Stimulated activated CD4-positive, alpha-beta T cell treated with anti-CD3 and anti-CD28 coated beads, TNF-alpha, amount 100 ng/mL, for 4 hours (primary cell): ENCODE measurements around the gene UBE4A.

Experiments used
- DNase-seq, 3 experiments: peaks; one replicate each; pipeline ENCODE4 v3.0.0-alpha.2; 2020; ENCODE audit warnings: low read depth in 3 of 3

The UBE4A gene, protein sequence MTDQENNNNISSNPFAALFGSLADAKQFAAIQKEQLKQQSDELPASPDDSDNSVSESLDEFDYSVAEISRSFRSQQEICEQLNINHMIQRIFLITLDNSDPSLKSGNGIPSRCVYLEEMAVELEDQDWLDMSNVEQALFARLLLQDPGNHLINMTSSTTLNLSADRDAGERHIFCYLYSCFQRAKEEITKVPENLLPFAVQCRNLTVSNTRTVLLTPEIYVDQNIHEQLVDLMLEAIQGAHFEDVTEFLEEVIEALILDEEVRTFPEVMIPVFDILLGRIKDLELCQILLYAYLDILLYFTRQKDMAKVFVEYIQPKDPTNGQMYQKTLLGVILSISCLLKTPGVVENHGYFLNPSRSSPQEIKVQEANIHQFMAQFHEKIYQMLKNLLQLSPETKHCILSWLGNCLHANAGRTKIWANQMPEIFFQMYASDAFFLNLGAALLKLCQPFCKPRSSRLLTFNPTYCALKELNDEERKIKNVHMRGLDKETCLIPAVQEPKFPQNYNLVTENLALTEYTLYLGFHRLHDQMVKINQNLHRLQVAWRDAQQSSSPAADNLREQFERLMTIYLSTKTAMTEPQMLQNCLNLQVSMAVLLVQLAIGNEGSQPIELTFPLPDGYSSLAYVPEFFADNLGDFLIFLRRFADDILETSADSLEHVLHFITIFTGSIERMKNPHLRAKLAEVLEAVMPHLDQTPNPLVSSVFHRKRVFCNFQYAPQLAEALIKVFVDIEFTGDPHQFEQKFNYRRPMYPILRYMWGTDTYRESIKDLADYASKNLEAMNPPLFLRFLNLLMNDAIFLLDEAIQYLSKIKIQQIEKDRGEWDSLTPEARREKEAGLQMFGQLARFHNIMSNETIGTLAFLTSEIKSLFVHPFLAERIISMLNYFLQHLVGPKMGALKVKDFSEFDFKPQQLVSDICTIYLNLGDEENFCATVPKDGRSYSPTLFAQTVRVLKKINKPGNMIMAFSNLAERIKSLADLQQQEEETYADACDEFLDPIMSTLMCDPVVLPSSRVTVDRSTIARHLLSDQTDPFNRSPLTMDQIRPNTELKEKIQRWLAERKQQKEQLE

DNA sequence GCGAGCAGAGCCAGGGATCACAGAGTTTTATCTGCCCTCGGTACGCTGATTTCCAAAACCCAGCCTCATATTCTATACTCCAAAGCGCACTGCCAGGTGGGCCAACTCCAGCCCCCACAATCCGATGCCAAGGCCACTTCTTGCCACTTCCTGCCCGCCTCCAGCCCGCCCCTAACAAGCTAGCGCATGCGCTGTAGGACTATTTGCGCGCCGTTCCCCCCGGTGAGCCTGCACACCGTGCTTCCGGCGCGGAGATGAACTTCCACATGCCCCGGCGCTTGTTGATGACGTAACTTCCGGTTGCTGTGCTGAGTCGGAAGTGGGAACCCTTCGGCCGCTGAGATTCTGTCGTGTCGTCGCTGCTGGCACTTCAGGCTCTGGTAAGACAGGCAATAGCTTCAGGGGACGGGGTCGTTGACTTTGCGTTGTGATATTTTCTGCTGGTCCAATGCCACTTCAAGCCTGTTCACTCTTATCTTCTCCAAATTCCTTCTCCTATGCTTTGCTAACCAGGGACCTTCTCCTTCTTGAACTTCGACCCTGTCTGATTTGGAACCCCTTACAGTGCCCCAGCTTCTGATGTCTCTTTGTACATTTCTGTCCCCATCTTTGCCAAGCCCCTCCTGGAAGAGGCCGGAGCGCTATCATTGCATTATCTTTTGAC is at the start of gene UBE4A:
UBE4A (plus strand) TSS at position 306 of the 664 bp plus-strand sequence. CDS start 5,481 bp downstream, outside the sequence.
- peak; percentile 97 to 98 (median 97) for DNase-seq

DNA sequence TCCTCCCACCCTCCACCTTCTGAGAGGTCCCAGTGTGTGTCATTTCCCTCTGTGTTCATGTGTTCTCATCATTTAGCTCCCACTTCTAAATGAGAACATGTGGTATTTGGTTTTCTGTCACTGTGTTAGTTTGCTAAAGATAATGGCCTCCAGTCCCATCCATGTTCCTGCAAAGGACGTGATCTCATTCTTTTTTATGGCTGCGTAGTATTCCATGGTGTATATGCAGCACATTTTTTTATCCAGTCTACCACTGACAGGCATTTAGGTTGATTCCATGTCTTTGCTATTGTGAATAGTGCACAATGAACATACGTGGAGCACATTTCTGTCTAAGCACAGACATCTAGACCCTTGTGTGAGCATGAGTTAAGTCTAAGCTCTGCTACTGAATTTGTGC is 49.1 kb upstream of the UBE4A start:
- no peak for DNase-seq

DNA sequence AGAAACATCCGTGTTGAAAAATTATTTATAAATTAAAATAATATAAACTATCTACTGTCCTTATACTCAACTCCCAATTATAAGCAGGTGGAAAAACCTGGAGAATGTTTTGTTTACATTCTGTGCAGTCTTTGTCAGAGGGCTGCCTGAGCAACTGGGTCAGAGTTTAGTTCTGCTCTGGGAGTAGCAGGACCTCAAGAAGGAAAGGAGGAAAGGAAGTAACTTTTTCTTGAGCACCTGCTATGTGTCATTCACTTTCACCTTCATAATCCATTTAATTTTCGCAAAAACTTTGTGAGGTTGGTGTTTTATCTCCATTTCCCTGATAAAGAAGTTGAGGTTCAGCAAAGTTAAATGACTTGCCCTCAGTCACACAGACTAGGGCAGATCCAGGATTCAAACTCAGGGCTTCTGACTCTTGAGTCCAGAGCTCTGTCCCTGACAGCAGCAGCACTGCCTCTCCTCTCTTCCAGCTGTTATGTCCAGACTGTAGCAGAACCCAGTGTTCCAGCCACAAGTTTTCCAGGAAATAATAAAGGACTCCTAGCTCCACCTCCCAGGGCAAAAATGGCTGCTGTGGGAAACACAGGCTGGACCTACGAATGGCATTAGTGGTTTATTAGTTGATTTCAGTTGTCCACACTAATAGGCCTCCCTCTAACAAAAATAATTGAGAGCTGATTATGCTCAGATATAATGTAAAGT is 48.5 kb upstream of the UBE4A start:
- no peak for DNase-seq

DNA sequence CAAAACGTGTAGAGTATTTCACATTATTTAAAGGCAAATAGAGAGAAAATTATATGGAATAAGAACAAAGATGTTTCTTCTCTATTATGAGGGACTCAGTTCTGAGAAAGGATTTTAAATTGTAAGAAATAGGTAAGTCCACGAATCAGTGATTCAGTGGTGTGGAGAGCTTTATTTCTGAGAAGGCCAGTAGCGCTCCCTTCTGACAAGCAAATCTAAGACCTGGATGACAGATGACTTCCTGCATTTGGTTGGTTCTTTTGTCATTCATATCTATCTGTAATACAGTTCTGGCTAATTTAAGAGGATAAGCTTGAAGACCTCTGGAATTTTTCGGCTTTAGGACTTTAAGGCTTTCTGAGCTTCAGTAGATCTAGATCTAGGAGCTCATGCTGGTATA is 47.9 kb upstream of the UBE4A start:
- no peak for DNase-seq

DNA sequence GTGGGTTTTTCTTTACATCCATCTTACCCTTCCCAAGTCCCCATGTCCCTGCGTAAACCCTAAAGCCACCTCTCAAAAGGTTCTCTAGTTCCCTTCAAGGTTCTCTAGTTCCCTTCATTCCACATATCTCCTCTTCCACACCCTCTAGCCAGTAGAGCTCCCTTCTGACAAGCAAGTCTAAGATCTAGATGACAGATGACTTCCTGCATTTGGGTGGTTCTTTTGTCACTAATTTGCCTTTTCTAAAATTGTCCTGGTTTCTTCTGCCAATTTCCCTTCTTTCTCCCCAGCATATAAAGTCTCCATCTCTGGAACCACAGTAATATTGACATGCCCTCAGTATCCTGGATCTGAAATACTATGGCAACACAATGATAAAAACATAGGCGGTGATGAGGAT is 47.1 kb upstream of the UBE4A start:
- DNase-seq = no peak

DNA sequence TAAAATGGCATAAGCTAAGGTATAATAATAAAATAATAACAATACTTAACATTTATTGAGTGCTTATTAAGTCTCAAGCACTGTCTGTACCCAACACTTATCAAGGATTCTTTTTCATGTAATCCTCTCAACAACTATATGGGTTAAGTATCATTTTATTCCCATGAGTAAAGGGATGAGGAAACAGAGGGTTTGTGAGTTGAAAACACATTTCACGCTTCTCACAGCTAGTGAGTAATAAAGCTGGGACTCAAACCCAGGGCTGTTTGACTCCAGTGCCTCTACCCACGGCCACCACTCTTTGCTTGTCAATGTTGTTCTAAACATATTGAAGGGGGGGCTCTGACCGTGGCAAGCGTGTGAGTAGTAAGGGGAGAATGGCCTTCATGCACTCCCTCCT is 46.2 kb upstream of the UBE4A start:
- DNase-seq = no peak

DNA sequence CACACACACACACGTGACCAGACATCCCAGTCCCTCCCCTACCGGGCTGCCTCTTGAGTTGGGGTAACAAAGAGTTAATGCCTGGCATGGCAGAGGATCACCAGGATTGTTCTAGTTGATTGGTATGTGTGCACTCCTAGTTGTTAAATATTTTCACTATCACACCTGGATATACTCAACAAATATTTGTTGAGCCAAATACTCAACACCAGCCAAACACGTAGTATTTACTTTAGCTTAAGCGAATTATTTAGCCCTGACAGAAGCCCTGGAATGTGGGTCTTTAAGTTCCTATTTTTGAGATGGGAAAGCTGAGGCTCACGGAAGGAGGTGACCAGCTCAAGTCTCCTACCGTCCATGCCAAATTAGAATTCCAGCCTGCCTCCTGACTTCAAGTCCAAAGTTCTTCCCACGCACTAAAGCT is 44.4 kb upstream of the UBE4A start:
- no peak for DNase-seq

DNA sequence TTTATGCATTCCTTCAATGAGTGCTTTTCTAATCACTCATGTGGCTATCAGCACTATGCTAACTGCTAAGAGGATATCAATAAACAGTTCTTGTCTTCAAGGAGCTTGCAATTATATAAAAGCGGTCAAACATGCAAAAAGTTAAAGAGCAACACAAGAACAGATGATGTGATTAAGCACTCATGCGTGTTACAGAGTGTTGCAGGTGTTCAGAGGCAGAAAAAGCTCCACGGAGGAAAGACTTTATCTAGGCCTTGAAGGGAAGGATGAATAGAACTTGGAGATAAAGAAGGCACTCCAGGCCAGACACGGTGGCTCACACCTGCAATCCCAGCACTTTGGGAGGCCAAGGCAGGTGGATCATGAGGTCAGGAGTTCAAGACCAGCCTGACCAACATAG is 41.3 kb upstream of the UBE4A start:
- DNase-seq = no peak

DNA sequence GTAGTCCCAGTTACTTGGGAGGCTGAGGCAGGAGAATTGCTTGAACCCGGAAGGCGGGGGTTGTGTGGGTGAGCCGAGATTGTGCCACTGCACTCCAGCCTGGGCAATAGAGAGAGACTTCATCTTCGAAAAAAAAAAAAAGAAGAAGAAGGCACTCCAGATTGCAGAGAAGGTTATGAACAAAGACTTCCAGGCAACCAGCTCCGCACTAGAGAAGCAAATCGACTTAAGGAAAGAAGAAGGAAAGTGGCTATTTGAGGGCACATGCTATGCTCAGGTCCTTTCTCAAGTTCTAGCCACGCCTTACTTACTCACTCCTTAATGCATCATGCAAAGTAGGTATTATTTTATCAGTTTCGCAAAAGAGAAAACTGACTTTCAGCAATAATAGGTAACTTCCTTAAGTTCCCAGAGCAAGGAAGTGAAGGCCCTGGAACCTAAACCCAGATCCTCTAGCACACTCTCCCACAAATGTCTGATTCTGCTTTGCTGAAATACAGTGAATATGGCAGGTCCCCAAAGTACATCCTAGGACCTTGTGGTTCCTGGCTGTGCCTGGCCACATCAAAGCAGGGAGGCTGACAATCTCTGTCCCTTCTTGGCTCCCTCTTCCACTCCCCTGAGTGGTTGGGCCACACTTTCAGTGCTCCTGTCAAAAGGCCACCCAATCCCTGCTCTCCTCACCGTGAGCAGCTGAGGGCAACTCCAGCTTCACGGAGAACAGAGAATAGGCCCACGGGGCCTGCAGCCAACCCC is 40.6 kb upstream of the UBE4A start:
- DNase-seq = no peak

DNA sequence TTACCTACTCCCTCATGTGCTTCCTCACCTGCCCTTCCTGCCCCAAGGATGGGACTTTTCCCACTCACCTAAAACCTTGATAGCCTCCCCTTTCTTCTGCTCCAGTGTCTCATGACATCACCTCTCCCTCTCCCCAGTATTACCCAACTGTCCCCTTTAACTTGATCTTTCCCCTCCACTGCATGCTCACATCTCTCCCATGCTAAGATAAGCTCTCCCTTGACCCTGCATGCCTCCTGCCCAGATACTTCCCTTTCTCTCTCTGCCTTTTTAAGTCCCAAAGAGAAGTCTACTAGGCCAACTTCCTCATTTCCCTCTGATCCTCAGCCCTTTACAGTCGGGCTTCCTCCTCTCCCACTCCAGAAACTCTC is 40.1 kb upstream of the UBE4A start:
- no peak for DNase-seq

DNA sequence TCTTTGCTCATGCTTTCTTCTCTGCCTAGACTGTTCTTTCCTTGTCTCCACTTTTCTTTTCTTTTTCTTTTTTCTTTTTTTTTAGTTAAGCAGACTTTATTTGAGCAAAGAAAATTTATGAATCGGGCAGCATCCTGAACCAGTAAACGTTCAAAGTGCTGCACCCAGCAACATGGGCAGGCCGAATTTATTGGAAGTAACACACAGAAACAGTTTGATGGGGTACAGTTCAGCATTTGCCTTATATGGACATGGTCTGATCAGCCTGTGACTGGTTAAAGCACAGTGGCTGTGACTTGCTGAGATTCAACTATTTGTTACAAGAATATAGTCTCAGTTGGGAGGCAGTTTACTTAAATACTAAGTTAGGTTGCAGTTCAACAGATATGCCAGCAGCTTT is 38.9 kb upstream of the UBE4A start:
- no peak for DNase-seq

DNA sequence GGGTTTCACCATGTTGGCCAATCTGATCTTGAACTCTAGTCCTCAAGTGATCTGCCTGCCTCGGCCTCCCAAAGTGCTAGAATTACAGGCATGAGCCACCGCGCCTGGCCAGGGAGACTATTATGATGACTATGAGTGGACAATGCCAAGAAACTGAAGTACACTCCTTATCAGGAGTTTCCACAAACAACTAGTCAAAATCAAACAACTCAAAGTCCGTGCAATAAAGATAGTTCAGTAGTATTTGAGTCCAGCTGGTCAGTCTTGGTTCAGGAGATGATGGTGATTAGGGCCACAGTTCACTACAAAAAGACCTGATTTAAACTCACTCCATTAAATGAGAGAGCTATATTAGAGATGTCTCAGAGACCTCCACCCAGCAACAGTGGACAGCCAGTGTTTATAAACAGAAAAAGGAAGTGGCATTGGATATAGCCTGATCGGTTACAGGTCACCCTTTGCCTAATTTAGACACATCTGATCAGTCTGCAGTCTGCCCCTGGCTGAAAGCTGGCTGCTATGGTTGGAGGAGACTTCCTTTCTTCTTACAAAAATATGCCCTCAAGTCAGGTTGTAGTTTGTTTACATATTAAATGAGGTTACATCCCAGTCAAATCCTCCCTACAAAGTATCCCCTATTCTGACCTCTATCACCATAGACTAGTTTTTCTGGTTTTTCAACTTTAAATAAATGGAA is 37.9 kb upstream of the UBE4A start:
- no peak for DNase-seq

DNA sequence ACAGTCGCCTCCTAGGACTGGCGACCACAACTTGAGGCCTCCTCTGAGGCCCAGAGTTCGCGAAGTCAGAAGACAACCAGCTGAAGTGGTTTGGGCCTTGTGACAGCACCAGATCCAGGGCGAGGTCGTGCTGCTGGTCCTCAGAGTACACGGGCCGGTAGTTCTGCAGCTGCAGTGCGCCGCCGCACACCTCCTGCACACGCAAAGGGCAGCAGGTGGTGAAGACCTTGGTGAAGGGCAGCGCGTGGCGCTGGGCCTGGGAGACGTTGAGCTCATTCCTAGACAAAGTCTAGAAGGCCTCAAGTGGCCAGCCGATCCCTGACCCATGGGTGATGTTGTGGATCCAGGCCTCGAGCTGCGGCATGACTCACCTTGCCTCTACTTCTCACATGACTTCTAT is 36.7 kb upstream of the UBE4A start:
- DNase-seq = no peak

DNA sequence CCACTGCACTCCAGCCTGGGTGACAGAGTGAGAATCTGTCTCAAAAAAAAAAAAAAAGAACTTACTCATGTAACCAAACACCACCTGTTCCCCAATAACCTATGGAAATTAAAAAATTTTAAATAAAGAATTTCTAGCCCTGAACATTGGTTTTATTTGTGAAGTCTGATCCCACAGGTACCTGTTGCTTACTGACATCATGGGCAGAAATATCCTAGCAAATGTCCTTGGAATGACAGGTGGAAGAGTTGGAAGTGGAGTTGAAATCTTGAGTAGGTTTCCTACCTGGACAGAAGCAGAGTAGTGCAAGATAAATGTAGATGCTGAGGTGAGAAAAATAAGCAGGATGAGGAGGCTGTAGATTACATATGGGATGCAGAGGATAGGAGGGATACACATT is 34.1 kb upstream of the UBE4A start:
- no peak for DNase-seq

DNA sequence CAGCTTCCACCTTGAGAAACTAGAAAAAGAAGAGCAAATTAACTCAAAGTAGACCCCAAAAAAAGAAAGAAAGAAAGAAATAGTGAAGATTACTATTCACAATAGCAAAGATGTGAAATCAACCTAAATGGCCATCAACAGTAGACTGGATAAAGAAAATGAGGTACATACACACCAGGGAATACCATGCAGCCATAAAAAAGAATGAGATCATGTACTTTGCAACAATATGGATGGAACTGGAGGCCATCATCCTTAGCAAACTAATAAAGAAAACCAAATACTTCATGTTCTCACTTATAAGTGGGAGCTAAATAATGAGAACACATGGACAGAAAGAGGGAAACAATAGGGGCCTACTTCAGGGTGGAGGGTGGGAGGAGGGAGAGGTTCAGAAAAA is 30.7 kb upstream of the UBE4A start:
- DNase-seq = no peak

DNA sequence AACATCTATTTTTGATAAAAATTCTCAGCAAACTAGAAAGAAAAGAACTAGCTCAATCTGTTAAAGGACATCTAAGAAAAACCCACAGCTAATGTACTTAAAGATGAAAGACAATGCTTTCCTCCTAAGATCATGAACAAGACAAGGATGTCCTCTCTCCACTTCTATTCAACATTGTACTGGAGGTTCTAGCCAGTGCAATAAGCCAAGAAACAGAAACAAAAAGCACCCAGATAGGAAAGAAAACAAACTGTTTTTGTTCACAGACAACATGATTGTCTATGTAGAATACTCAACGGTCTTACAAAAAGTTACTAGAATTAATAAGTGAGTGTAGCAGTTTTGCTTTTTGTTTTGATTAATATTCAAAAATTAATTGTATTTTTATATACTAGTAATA is 24.7 kb upstream of the UBE4A start:
- DNase-seq = no peak

DNA sequence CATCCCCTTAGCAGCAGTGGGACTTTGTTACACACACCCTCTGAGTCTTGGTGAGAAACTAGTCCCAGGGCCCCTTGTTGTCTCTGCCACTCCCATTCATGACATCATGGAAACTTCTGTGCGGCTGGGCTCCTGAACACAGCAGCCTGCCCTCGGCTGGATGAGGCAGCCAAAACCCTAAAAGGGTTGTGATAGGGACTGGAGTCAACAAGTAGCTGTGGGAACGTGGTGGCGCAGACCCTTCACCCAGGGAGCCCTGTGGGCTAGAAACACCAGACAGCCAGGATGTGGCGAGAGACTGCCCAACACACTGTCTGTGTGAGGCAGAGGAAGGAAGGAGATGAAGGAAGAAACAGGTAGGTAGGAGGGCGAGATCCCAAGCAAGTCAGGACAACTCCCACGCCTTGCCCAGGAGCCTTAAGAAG is 20.8 kb upstream of the UBE4A start:
- peak in 2 of 3 experiments; percentile 77 to 83 for DNase-seq

DNA sequence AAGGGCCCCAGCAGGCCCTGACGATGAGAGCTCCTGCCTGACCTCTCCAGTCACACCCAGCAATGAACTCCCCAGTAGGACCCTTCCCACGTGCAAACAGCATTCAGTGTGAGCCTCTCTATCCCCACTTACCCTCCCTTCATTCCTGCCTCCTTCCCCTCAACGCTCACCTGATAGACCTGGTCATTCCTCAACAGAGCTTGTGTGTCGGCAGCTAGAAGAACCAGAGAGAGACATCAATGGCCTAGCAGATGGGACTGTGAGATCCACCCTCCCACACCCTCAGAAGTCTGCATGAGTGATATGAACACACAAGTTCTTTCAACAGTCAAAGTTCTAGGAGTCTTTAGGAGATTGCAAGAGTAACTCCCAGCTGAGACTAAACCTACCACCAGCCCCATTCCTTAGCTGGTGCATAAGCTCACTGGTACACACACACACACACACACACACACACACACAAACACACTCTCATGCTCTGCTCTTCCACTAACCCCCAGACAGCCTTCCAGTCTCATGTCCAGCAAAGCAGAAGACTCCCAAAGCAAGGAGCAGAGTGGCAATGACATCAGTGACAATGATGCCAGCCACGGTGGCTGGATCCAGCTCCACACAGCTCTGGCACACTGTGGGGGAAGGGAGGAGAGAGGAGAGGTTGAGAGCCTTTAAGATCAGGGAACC is 20.0 kb upstream of the UBE4A start:
- no peak for DNase-seq

DNA sequence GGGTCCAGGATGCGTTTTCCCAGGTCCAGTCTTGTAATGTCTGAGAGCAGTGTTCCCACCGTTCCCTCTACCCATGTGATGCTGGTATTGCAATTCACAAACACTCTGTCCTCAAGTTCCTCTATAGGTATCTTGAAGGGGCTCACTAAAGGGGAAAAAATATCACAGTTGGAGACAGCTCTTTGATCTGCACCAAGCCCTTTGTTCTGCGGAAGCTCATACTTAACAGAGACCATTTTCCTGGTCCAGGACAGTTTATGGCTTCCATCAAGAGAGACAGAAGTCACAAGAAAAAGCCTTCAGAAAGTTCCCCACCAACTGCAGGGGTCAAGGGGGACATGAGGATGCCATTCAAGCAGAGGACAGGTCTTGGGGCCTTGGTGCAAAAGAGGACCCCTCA is 19.0 kb upstream of the UBE4A start:
- DNase-seq = no peak
